GM13977 (cell line): ENCODE results near the gene SOX9.

Experiments
- DNase-seq: peaks from one replicate; pipeline ENCODE4 v3.0.0; 2012; ENCODE audit warnings: low spot score
- CTCF ChIP-seq: IDR thresholded peaks from 2 replicates; pipeline ENCODE4 v1.5.1; 2012; ENCODE audit warnings: mild to moderate bottlenecking, control low read depth; ENCODE audit not compliant: insufficient read depth; ENCODE audit errors: extremely low read depth, missing control alignments
- in situ Hi-C: fragments of 300-500 bp; cut with MboI; formaldehyde crosslinking; loops from one replicate; pipeline ENCODE4 v1.12.0; 2022; ENCODE audit warnings: low sequenced_read_pairs, low pct_unique_long_range_greater_than_20kb, mixed read lengths, inconsistent platforms; ENCODE audit not compliant: unreplicated experiment

SOX9 gene

GRCh38 chr17:72151565-72152386 is 31.0 kb downstream of the SOX9 start:
- no peak for DNase-seq
- no peak for TF ChIP-seq CTCF
- in situ Hi-C loops, result no loop called here

GRCh38 chr17:72152387-72152929 is 31.6 kb downstream of the SOX9 start:
- DNase-seq, result no peak
- in situ Hi-C loops, result no loop called here
- TF ChIP-seq CTCF, result no peak

- DNase-seq, result no peak
These were observed 38.4 kb downstream of the SOX9 start for GRCh38 chr17:72158895-72159885.

GRCh38 chr17:72162569-72162968 is 41.7 kb downstream of the SOX9 start:
- TF ChIP-seq CTCF, result no peak
- DNase-seq, result no peak
- in situ Hi-C loops, result no loop called here

More at GRCh38 chr17:72158895-72159885, 38.4 kb downstream of the SOX9 start:
- no peak for TF ChIP-seq CTCF
- in situ Hi-C loops, result no loop called here

- TF ChIP-seq CTCF, result no peak
- DNase-seq, result no peak
- in situ Hi-C loops, result no loop called here
These were observed 42.7 kb downstream of the SOX9 start for GRCh38 chr17:72163474-72163873.

- in situ Hi-C loops, result no loop called here
- DNase-seq, result no peak
- no peak for TF ChIP-seq CTCF
These were observed 43.4 kb downstream of the SOX9 start for GRCh38 chr17:72164158-72164739.
